Testis (tissue), 2 donors: ENCODE measurements around the gene WSB2.

Experiments
- POLR2A ChIP-seq: fragments of 450-650 bp; IDR thresholded peaks from one replicate; pipeline ENCODE4 v1.6.1; 2017; ENCODE audit warnings: antibody characterized with exemption, mild to moderate bottlenecking, moderate library complexity
- TF ChIP-seq, protein P1 (sequence below), 3 experiments: fragments of 450-650 bp in 2 of 3; fragments of 200-600 bp in 1 of 3; sonication (generic) in 1 of 3; IDR thresholded peaks; one replicate each; pipeline ENCODE4 v1.5.1; 2016 to 2019; ENCODE audit warnings: antibody characterized with exemption in 3 of 3, mild to moderate bottlenecking in 2 of 3, moderate library complexity in 1 of 3

DNA sequence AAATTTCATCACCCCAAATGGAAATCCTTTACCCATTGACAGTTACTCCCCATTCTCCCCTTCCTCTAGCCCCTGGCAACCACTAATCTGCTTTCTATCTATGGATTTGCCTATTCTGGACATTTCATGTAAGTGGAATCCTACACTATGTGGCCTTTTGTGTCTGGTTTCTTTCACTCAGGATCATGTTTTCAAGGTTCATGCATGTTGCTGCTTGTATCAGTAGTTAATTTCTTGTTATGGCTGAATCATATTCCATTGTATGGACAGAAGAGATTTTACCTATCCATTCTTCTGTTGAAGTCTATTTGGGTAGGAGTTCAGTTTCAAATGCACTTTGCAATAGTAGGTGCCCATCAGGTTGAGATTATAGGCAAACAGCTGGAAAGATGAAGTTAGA lies 43.1 kb downstream of the WSB2 start:
- TF ChIP-seq, protein P1, sequence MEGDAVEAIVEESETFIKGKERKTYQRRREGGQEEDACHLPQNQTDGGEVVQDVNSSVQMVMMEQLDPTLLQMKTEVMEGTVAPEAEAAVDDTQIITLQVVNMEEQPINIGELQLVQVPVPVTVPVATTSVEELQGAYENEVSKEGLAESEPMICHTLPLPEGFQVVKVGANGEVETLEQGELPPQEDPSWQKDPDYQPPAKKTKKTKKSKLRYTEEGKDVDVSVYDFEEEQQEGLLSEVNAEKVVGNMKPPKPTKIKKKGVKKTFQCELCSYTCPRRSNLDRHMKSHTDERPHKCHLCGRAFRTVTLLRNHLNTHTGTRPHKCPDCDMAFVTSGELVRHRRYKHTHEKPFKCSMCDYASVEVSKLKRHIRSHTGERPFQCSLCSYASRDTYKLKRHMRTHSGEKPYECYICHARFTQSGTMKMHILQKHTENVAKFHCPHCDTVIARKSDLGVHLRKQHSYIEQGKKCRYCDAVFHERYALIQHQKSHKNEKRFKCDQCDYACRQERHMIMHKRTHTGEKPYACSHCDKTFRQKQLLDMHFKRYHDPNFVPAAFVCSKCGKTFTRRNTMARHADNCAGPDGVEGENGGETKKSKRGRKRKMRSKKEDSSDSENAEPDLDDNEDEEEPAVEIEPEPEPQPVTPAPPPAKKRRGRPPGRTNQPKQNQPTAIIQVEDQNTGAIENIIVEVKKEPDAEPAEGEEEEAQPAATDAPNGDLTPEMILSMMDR (IDR thresholded peaks at IDR 0.05): no peak
- TF ChIP-seq POLR2A: no peak
